Measurements from ENCODE around the gene GALNT17.

The GALNT17 gene
- 0 reads per million in 2 donors for total RNA-seq

DNA sequence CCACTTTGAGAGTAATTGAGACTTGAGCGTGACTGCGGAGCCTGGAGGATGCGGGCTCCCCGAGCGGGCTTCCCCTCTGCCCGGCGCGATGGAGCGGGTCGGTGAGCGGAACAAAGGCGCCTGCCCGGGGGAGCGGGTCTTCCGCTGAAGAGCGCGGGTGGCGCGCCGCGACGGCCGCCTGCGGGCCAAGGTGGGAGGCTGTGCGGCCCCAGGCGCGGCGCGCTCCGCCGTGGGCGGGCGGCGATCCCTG, at the start of gene GALNT17:
Gene GALNT17, plus strand, starts transcription at position 18 of the 250 bp plus-strand sequence.
- no peak for DNase-seq

DNA sequence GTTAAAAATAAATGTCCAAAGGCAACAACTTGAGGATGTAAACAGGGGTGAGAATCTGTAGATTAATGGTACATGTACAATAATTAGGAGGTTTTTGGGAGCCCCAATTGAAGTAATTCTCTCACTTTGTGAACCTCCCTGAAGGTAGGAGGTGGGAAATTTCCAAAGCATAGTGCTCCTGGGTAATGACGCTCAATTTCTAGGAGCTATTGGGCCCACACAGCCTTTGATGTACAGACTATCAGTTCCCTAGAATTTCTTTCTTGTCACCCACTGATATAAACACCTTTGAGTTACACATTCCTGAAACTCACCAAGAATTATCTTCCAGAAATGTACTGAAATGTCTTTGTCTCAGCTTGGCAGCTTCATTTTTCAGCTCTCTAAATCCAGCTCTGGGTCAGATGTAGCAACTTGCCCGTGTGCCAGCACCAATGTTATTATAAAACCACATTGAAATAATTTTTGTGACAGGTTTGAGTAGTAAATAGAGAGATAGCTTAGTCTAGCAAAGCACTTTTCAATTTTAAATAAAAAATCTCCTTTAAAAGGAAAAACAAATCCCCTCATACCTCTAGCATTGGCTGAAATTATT, 36.6 kb upstream of the GALNT17 start:
- no peak for DNase-seq

DNA sequence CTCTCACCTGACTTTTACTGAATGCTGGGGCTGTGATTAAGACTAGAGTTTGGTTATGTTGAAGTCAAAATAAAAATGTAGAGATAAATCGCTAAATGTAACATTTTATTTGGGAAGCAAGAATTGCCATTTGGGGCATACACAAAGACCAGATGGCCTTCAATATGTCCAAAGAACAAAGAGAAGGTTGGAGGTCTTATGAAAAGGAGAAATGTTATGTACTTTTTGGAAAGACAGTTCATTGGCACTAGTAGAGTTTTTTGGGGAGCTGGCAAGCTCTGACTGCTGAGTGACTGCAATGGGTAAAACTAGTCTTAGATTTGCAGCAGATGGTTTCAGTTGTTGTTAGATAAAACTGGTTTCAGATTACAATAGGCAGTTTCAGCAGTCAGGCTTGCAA, 35.6 kb upstream of the GALNT17 start:
- no peak for DNase-seq

DNA sequence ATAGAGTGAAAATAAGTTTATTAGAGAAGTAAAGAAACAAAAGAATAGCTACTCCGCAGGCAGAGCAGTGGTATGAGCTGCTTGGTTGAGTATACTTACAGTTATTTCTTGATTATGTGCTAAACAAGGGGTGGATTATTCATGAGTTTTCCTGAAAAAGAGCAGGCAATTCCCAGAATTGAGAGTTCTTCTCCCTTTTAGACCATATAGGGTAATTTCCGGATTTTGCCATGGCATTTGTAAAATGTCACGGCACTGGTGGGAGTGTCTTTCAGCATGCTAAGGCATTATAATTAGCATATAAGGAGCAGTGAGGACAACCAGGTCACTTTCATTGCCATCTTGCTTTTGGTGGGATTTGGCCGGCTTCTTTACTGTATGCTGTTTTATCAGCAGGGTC, 25.7 kb upstream of the GALNT17 start:
- no peak for DNase-seq

DNA sequence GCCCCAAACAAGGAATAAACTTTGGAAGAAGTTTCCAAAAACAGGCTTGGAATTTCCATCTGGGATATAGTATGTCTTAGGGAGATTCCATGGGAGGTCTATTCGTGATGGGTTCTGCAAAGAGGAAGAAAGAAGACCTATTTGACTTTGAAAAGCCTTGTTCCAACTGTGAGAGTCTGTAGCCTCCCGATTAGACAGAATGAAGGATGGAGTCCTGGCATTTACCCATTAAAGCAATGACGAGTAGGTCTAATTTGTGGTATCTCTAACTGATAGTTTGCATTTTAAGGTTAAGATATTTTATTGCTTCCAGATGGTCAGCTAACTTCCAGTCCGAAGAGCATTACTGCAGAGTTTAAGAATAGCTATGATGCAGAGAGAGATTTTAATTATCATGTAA, 19.5 kb upstream of the GALNT17 start:
- no peak for DNase-seq

DNA sequence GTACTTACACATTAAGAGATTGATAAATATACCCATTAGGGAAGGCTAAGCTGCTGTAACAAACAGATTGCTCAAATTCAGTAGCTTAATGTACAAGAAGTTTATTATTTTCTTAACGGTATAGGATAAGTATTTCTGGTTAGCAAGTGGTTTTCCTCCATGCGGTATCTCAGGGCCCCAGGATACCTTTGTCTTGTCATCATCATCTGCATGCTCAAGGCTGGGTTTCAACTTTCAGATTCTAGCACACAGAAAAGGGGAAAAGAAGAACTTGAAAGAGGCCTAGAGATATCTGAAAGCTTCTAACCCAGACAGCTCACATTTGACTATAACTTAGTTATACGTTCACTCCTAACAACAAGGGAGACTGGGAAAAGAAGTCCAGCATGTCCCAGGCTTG, 11.8 kb upstream of the GALNT17 start:
- DNase-seq: no peak

DNA sequence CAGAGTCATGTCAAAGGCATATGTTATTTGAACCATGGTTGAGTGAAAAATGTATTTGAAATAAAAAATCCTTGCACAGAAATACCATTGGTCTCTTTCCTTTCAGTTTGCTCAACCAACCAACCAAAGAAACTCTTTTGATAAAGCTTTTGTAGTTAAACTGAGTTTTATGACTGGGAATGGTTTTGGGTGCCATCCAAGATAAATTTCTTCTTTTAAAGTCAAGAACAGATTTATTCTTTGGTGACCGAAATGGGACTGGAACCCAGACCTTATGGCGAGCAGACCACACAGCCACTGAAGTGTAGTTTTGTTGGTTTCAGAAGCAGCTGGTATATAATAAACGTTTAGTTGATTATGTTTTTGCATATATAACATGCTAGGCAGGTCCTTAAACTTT, 2.8 kb upstream of the GALNT17 start:
- DNase-seq: no peak

DNA sequence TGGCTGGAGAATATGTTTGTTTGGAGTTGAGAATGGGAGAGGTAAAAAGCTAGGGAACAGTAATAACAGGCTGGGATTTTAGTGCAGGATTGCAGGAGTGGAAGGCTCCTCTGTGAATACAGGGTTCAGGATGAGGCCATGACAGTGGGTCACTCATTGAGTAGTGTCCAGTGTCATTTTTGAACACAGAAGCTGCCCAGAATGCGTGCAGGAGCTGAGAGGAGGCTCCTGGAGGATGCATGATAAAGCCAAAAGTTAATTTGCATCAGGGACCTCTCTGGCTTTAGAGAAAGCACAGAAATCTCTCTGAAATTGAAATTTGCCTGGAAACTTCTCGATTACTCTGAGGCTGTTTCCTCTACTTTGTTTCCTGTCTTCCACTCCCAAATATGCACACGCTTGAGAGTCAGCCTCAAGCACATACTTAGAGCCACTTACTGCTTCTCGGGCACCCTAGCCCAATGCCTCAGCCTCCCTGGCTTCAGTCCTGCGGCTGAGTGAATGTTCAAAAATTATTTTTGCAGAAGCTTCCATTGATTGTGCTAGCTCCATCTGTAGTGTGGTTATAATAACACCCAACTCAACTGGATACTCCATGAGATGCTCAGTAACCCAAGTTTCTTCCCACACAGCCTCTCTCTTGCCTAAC, 1.8 kb upstream of the GALNT17 start:
- no peak for DNase-seq

DNA sequence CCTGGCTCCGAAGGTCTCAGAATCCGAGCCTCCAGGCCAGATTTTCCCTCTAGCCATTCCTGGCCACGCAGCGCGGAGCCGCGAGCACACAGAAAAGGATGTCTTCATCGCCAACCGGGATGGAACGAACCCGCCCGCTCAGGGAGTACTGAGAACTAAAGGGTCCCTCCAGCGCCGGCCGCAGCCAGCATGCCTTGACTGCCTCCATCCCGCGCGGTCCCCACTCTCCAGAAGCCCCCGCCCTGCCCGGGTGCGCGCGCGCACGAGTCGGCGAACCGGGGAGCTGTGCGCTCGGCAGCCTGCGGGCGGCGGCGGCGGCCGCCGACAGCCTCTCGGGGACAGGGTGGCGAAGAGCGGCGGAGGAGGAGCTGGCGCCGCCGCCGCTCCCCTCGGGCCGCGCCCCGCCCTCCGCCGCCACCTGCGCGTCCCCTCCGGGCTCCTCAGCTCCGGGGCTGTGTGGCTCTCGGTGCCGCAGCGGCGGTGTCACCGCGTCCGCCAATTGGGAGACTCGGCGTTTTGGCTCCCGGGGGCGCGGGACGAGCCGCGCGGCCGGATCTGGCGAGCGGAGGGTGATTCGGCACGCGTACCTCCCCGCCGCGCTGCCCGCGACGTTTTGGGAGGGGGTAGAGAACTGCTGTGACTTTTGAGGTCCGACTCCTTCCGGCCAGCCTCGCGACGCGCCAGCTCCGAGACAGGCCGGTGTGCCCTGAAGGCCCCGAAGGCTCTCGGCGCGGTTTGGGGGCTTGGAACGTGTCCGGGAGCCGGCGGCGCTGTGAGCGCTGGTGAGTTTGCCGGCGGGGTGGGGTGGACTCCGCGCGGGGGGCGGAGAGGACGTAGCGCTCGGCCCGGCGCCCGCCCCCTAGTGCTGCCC, 453 bp upstream of the GALNT17 start:
- DNase-seq: no peak

DNA sequence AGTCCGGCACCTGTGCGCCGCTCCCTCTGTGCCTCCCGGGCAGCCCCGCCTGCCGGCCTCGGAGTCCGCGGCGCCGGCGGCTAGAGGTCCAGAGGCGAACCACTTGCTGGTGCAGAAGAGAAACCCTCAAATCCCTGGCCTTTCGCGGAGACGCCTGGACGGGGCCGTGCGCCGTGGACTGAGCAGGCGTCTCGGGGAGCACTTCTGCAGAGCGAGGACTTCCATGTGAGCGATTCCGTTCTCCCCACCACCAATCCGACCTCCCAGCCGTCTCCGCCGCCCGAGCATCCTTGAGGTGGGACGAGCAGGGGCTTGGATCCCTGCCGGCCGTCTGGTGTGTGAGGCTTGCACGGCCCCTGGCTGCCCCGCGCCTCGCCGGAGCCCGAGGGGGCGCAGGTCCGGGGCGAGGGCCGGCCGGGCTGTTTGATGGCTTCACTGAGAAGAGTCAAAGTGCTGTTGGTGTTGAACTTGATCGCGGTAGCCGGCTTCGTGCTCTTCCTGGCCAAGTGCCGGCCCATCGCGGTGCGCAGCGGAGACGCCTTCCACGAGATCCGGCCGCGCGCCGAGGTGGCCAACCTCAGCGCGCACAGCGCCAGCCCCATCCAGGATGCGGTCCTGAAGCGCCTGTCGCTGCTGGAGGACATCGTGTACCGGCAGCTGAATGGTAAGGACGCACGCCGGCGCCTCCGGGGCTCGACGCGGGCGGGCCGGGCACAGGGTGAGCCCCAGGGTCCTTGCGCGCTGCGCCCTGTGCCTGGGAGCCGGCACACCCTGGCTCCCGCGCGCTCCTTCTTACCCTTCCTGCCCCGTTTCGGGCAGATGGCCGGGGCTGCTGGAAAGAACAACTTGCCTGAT, 660 bp downstream of the GALNT17 start:
- no peak for DNase-seq

DNA sequence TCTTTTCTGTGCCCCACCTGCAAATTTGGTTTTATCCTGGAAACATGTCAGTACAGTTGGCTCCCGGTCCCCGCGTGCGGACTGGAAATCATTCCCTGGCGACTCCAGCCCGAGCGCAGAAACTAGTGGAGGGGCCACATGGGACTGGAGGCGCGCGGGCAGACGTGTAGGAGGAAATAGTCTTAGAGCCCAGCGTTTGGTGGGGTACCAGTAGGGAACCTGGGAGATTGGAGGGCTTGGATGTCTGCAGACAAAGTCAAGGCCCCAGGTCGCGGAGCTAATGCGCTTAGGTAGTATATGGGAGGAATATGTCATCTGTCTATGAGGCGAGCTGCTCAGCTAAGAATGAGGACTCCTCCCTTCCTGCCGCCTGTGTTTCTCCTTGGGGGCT, 1.3 kb downstream of the GALNT17 start:
- no peak for DNase-seq

DNA sequence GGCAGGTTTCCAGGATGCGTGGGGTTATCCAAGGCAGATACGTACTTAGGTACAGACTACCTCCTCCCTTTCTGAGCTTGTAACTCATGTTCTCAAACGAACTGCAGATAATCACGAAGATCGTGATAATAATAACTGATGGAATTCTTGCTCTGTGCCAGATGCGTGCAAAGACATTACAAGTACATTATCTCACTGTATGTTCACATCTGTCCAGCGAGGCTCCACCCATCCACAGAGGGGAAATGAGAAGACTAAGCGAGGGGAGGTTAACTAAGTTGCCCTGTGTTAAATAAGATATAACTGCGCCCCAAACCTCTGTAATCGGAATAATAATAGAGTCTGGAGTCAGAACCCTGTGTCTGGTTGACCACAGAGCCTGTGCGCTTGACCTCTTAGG, 1.9 kb downstream of the GALNT17 start:
- DNase-seq: no peak

DNA sequence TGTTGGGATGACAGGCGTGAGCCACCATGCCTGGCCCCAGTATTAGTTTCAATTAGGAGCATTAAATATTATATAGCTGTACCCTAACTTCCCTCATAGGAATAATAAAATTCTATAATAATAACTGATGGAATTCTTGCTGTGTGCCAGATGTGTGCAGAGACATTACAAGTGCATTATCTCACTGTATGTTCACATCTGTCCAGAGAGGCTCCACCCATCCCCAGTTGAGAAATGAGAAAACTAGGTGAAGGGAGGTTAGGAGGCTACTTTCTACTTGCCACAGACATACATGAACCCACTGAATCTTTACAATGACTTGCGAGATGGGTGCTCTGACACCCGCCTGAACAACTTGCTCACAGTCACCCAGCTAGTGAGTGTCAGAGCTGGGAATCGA, 3.2 kb downstream of the GALNT17 start:
- no peak for DNase-seq

DNA sequence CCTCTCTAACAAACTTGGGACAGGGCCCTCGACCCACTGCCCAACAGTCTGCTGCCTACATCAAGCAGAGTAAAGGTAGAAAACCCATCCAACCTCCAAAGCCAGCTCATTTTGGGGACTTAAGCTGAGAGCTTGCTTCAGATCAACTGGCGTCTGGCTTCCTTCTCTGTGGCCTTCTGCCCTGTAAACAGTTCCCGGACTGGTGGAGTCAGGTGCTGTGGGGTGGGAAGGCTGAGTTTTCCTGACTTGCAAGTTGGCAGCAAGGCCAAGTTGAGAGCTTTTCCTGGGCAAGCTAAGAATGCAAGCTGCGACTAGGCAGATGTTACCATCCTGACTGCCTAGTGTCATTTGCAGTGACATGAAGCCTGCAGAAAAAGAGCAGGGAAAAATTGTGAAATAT, 3.7 kb downstream of the GALNT17 start:
- DNase-seq: no peak

DNA sequence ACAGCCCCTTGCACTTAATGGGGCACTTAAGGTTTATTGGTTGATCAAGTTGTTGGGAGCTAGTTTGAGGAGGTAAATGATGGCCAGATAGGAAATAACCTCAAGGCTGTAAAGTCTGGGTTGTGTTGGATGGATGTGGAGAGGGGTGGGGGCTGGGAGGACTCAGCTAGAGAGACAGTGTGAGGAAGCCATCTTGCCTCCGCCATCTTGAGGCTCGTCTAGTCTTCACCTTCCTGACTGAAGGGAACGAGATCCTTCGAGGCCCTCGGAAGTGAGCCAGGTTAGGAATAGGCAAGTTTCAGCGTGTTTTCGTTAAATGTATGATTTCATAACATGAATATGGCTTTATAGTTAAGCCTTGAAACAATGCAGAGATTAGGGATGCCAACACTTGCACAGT, 5.5 kb downstream of the GALNT17 start:
- no peak for DNase-seq

DNA sequence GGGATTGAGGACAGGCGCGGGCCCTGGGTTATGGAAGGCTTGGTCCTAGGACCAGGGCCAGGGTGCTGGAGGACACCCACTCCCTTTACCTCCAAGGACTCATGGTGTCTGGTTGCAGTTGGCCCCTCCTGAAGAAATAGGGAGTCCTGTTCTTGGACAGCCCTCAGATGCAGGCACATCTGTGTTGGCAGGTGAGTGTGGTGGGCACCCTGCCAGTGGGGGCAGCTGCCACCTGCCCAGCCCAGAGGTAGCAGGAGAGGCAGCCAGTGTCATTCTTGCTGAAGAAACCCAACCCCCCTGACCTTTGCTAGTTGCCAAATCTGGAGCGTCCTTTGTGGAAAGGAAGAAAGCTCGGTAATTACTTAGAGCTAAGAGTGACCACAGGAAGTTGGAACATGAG, 8.3 kb downstream of the GALNT17 start:
- DNase-seq: no peak

DNA sequence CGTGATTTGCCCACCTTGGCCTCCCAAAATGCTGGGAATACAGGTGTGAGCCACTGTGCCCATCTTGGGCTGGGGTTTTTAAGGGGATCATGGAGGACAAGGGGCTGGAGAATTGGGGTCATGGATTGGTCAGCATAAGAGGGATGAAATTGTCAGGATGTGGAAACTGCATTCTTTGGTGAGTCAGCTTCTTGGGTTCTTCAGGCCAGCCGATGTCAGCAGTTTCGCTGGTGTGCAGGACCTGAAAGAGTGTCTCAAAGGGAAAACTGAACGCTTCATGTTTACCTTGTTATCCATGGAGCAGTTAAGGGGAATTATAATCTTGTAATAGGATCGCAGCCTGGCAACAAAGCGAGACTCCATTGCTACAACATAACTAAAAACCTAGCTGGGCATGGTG, 13.0 kb downstream of the GALNT17 start:
- no peak for DNase-seq

DNA sequence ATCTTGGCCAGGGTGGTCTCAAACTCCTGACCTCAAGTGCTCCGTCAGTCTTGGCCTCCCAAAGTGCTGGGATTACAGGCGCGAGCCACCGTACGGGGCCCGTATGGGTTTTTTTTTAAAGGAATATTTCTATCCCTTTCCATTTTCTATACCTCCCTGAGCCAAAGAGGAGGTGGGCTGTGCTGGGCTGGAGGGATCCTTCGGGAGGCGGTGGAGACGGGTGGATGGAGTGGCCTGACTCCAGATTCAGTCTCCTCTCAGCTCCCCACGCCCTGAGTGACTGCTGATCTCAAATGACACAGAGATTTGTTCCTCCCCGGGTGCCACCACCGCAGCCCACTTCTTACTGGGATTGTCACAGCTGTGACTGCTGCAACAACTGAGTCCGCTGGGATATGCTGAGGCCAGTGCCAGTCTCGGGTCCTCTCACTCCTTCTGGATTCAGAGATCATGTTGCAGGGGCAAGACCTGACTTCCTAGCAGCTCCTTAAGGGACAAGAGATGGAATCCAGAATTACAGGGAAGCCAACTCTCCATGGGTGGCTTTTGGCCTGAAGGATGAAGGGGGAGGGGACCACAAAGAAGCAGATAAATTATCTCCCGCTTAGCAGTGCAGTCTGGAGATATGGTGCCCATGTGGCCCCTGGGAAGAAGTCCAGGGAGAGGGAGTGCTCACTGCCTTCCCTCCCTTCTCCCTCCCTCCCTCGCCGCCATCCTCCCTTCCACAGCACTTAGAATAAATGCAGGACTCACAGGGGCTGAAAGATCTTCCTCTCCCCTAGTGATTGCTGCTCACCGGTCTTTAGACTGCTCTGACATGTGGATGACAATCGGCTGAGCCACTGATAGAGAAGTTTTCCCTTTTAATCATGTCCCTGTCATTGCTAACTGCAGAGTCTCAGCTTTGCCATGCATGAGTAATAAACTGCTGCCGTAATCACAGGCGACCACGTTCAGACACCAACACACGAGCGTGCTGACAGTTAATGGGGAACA, 14.3 kb downstream of the GALNT17 start:
- no peak for DNase-seq

DNA sequence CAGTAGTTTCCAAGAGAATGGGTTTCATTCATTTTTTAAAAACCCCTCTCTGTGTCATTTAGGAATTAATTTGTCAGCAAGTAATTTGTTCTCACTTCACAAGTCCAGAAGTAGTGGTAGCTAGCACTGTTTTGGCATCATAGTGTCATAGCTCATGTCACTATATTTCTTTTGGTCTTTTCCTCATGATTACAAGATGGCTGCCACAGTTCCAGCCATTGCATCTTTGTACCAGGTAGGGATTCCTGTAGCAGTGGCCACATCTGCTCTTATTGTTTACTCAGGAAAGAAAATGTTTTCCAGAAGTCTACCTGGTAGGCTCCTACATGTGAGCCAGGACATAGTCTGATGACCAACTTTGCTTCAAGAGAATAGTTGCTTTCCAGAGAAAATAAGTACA, 16.2 kb downstream of the GALNT17 start:
- DNase-seq: no peak

DNA sequence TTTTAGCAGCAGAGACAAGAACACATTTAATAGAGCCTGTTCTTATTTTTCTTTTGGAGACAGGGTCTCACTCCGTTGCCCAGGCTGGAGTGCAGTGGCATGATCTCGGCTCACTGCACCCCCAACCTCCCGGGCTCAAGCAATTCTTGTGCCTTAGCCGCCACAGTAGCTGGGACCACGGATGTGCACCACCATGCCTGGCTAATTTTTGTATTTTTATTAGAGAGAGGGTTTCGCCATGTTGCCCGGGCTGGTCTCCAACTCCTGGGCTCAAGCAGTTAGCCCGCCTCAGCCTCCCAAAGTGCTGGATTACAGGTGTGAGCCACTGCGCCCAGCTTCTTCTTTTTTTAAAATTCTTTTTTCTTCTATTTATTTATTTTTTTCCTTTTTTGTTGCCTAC, 23.3 kb downstream of the GALNT17 start:
- DNase-seq: no peak

DNA sequence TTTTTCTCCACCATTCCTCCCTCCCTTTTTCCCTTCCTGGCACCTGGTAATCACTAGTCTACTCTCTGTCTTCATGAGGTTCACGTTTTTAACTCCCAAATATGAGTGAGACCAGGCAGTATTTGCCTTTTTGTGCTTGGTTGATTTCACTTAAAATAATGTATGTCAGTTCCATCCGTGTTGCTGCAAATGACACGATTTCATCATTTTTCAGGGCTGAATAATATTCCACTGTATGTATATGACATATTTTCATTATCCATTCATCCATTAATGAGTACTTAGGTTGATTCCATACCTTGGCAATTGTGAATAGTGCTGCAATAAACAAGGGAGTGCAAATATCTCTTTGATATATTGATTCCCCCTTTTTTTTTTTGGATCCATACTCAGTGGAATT, 25.8 kb downstream of the GALNT17 start:
- no peak for DNase-seq

DNA sequence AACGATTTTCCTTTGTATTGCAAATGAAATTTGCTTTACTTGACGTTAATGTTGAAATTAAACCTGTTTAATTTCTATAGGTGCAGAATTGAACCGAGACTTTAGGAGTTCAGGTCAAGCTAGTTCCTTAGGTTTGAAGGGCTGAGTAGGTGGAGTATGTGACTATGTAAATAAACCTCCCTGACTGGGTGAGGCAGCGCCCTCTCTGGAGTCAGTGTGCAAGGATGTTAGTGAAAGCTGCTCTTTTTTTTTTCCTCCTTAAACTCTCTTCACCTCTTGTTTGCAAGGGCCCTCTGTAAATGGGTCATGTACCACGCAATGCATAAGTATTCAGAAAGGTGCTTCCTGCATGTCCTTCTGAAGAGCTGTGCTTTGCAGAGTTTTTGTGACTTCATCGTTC, 33.8 kb downstream of the GALNT17 start:
- DNase-seq: no peak
